ENCODE measurements around the gene NRP2.

DNA sequence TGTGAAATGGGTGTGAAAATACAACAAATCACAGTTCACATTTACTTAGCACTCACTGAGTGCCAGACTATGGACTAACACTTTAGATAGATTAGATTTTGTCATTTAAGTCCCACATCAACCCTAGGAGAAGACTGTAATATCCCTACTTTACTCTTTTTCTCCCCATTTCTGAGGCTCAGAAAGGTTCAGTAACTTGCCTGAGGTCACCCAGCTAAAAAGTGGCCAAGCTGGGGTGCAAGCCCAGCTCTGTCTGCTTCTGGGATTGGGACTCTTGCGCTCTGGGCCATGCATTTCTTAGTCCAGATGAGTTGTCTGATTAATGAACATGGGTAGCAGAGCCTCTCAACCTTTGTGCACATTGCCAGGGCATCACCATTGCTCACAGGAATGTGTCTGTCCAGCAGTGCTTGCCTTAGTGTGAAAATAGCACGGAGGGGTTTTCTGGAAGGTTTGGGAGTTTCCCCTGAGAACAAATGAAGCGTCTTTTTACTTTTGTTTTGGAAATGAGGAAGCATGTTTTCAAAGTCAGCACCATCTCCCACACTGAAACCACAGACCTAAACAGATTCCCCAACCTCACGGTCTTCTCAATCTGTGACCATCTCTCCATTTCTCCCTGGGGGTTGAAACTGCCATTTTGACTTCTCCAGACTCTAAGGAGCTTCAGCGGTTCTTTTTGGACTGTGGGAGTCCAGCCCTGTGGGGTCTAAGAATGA lies 31.9 kb downstream of the NRP2 start:
- TF ChIP-seq EZH2phosphoT487 (IDR thresholded peaks at IDR 0.05; ENCODE audit: borderline replicate concordance) (no peak), POLR2A (IDR thresholded peaks at IDR 0.05; ENCODE audit: borderline replicate concordance, extremely low read depth, insufficient read depth, insufficient read length) (no peak), TCF7L2 (IDR thresholded peaks at IDR 0.05; ENCODE audit: borderline replicate concordance, extremely low read depth, insufficient read depth, insufficient read length) (no peak), POLR2AphosphoS5 (IDR thresholded peaks at IDR 0.05; ENCODE audit: low read depth, low read length) (no peak), SP1 (IDR thresholded peaks at IDR 0.05; ENCODE audit: low read depth) (no peak), ZBTB33 (IDR thresholded peaks at IDR 0.05; ENCODE audit: extremely low read depth, insufficient replicate concordance, low read length) (no peak), EZH2 (IDR thresholded peaks at IDR 0.05) (no peak), FOSL1 (IDR thresholded peaks at IDR 0.05; ENCODE audit: low read depth) (no peak), EGR1 (IDR thresholded peaks at IDR 0.05; ENCODE audit: low read depth) (no peak), ELF1 (IDR thresholded peaks at IDR 0.05; ENCODE audit: borderline replicate concordance, low read depth) (no peak), ZNF274 (IDR thresholded peaks at IDR 0.05; ENCODE audit: low read depth, low read length) (no peak), REST (IDR thresholded peaks at IDR 0.05; ENCODE audit: low read depth) (no peak), SIN3A (IDR thresholded peaks at IDR 0.05; ENCODE audit: low read depth) (no peak)
- TF ChIP-seq, protein P1, sequence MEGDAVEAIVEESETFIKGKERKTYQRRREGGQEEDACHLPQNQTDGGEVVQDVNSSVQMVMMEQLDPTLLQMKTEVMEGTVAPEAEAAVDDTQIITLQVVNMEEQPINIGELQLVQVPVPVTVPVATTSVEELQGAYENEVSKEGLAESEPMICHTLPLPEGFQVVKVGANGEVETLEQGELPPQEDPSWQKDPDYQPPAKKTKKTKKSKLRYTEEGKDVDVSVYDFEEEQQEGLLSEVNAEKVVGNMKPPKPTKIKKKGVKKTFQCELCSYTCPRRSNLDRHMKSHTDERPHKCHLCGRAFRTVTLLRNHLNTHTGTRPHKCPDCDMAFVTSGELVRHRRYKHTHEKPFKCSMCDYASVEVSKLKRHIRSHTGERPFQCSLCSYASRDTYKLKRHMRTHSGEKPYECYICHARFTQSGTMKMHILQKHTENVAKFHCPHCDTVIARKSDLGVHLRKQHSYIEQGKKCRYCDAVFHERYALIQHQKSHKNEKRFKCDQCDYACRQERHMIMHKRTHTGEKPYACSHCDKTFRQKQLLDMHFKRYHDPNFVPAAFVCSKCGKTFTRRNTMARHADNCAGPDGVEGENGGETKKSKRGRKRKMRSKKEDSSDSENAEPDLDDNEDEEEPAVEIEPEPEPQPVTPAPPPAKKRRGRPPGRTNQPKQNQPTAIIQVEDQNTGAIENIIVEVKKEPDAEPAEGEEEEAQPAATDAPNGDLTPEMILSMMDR (IDR thresholded peaks at IDR 0.05 in 2 of 3, conservative IDR thresholded peaks at IDR 0.05 in 1 of 3; ENCODE audit: borderline replicate concordance in 1 of 3, insufficient read depth in 1 of 3, low read depth in 2 of 3, low read length in 2 of 3) = no peak

All from HCT116 (cell line).